H1 (cell line): ENCODE data around the gene PLB1. TPM values are rescaled to one million over a fixed set of nuclear protein-coding genes. Genes with fewer than 3 reads are reported as not detected.

ENCODE experiments used
- CEBPB ChIP-seq: IDR thresholded peaks from 2 replicates; pipeline ENCODE4 v1.6.1; 2012; ENCODE audit warnings: low read depth, low read length
- CTBP2 ChIP-seq: IDR thresholded peaks from 2 replicates; pipeline ENCODE4 v1.7.0; 2011; ENCODE audit warnings: borderline replicate concordance, mild to moderate bottlenecking, moderate library complexity, mixed read lengths, low read length; ENCODE audit not compliant: insufficient read depth, insufficient read length
- EP300 ChIP-seq, 2 experiments: IDR thresholded peaks; 1 replicate in 1 of 2; 2 replicates in 1 of 2; pipeline ENCODE4 v1.6.1; 2011 to 2012; ENCODE audit warnings: low read depth in 2 of 2, low read length in 2 of 2, mild to moderate bottlenecking in 2 of 2, borderline replicate concordance in 1 of 2, inconsistent platforms in 1 of 2, moderate library complexity in 1 of 2
- PHF8 ChIP-seq: fragments of 200-600 bp; sonication (generic); conservative IDR thresholded peaks from 2 replicates; pipeline ENCODE4 v1.7.1; 2012; ENCODE audit warnings: low read depth, mild to moderate bottlenecking, inconsistent platforms, low read length, moderate library complexity
- POLR2A ChIP-seq, 2 experiments: IDR thresholded peaks; 1 replicate in 1 of 2; 2 replicates in 1 of 2; pipeline ENCODE4 v1.6.1; 2011; ENCODE audit warnings: low read depth in 2 of 2, low read length in 2 of 2, mild to moderate bottlenecking in 2 of 2; ENCODE audit errors: control extremely low read depth in 1 of 2
- POU5F1 ChIP-seq: IDR thresholded peaks from 2 replicates; pipeline ENCODE4 v1.6.1; 2011; ENCODE audit warnings: low read depth, mild to moderate bottlenecking, low read length, moderate library complexity
- SIX5 ChIP-seq: IDR thresholded peaks from 2 replicates; pipeline ENCODE4 v1.6.1; 2011; ENCODE audit warnings: mild to moderate bottlenecking, low read depth, low read length
- TEAD4 ChIP-seq: IDR thresholded peaks from 2 replicates; pipeline ENCODE4 v1.6.1; 2012; ENCODE audit warnings: low read depth, low read length, inconsistent platforms, mixed read lengths
- polyA plus RNA-seq, 7 experiments: library from polyadenylated mRNA; depleted of rRNA in 3 of 7; stranded (reverse) in 5 of 7; unstranded in 2 of 7; fragments of >200 nt in 5 of 7; fragments of 200-250 nt in 2 of 7; gene quantifications; 1 replicate in 5 of 7; 2 replicates in 1 of 7; 4 replicates in 1 of 7; pipeline versions ENCODE4 v1.2.1 to v1.2.3, GENCODE V29; 2011 to 2013; ENCODE audit warnings: missing spikeins in 2 of 7, mixed read lengths in 2 of 7
- total RNA-seq: library from RNA; stranded (reverse); fragmentation: NEBNext Ultra II Directional; extraction: Animal tissue kit (Norgen Biotek cat#: 25700); gene quantifications from 2 replicates; pipeline ENCODE4 v1.2.1, GENCODE V29; 2021
- TF ChIP-seq, protein P1 (sequence below): fragments of 300-600 bp; sonication (generic); IDR thresholded peaks from 2 replicates; pipeline ENCODE4 v1.7.1; 2012; ENCODE audit warnings: low read length, moderate library complexity, mild to moderate bottlenecking, inconsistent platforms; ENCODE audit not compliant: insufficient replicate concordance

PLB1 gene
- total and polyA plus RNA-seq, 2 of the 8 experiments (the other 6 are each of a cell fraction or from before 2014, with no cell fraction given): 0.20 to 0.36 TPM

DNA sequence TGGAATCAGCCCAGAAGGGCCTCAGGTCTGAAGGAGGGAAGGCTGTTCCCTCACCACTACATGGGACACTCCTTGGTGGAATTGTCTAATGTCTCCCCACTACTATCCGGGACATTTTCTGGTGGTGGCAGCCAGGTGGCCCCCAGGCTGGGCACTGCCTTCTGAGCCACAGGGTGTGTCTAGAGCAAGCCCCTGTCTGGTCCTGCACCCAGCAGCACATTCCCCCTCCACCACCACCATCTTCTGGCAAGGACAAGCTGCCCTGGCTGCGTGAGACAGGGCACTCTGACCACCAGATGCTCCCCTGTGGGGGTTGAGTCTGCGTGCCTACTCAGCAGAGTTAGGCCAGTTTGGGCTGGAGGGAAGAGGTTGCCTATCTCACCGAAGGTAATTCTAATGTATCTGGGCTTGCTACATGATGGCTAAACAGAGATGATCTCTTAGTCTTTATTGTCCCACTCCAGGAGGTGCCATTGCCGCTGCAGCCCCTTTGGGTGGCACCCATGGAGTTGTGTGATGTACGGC is 106.3 kb downstream of the PLB1 start (continued):
- TF ChIP-seq, protein P1, sequence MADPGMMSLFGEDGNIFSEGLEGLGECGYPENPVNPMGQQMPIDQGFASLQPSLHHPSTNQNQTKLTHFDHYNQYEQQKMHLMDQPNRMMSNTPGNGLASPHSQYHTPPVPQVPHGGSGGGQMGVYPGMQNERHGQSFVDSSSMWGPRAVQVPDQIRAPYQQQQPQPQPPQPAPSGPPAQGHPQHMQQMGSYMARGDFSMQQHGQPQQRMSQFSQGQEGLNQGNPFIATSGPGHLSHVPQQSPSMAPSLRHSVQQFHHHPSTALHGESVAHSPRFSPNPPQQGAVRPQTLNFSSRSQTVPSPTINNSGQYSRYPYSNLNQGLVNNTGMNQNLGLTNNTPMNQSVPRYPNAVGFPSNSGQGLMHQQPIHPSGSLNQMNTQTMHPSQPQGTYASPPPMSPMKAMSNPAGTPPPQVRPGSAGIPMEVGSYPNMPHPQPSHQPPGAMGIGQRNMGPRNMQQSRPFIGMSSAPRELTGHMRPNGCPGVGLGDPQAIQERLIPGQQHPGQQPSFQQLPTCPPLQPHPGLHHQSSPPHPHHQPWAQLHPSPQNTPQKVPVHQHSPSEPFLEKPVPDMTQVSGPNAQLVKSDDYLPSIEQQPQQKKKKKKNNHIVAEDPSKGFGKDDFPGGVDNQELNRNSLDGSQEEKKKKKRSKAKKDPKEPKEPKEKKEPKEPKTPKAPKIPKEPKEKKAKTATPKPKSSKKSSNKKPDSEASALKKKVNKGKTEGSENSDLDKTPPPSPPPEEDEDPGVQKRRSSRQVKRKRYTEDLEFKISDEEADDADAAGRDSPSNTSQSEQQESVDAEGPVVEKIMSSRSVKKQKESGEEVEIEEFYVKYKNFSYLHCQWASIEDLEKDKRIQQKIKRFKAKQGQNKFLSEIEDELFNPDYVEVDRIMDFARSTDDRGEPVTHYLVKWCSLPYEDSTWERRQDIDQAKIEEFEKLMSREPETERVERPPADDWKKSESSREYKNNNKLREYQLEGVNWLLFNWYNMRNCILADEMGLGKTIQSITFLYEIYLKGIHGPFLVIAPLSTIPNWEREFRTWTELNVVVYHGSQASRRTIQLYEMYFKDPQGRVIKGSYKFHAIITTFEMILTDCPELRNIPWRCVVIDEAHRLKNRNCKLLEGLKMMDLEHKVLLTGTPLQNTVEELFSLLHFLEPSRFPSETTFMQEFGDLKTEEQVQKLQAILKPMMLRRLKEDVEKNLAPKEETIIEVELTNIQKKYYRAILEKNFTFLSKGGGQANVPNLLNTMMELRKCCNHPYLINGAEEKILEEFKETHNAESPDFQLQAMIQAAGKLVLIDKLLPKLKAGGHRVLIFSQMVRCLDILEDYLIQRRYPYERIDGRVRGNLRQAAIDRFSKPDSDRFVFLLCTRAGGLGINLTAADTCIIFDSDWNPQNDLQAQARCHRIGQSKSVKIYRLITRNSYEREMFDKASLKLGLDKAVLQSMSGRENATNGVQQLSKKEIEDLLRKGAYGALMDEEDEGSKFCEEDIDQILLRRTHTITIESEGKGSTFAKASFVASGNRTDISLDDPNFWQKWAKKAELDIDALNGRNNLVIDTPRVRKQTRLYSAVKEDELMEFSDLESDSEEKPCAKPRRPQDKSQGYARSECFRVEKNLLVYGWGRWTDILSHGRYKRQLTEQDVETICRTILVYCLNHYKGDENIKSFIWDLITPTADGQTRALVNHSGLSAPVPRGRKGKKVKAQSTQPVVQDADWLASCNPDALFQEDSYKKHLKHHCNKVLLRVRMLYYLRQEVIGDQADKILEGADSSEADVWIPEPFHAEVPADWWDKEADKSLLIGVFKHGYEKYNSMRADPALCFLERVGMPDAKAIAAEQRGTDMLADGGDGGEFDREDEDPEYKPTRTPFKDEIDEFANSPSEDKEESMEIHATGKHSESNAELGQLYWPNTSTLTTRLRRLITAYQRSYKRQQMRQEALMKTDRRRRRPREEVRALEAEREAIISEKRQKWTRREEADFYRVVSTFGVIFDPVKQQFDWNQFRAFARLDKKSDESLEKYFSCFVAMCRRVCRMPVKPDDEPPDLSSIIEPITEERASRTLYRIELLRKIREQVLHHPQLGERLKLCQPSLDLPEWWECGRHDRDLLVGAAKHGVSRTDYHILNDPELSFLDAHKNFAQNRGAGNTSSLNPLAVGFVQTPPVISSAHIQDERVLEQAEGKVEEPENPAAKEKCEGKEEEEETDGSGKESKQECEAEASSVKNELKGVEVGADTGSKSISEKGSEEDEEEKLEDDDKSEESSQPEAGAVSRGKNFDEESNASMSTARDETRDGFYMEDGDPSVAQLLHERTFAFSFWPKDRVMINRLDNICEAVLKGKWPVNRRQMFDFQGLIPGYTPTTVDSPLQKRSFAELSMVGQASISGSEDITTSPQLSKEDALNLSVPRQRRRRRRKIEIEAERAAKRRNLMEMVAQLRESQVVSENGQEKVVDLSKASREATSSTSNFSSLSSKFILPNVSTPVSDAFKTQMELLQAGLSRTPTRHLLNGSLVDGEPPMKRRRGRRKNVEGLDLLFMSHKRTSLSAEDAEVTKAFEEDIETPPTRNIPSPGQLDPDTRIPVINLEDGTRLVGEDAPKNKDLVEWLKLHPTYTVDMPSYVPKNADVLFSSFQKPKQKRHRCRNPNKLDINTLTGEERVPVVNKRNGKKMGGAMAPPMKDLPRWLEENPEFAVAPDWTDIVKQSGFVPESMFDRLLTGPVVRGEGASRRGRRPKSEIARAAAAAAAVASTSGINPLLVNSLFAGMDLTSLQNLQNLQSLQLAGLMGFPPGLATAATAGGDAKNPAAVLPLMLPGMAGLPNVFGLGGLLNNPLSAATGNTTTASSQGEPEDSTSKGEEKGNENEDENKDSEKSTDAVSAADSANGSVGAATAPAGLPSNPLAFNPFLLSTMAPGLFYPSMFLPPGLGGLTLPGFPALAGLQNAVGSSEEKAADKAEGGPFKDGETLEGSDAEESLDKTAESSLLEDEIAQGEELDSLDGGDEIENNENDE: no peak
- TF ChIP-seq CEBPB (no peak), SIX5 (no peak), EP300 (IDR thresholded peaks at IDR 0.05; ENCODE audit: borderline replicate concordance in 1 of 2, low read depth in 2 of 2, low read length in 2 of 2) (no peak), TEAD4 (no peak), PHF8 (no peak), POU5F1 (no peak), CTBP2 (no peak), POLR2A (IDR thresholded peaks at IDR 0.05; ENCODE audit: control extremely low read depth in 1 of 2, low read depth in 2 of 2, low read length in 2 of 2) (no peak)
